ENCODE measurements around the gene LCN12.

DNA sequence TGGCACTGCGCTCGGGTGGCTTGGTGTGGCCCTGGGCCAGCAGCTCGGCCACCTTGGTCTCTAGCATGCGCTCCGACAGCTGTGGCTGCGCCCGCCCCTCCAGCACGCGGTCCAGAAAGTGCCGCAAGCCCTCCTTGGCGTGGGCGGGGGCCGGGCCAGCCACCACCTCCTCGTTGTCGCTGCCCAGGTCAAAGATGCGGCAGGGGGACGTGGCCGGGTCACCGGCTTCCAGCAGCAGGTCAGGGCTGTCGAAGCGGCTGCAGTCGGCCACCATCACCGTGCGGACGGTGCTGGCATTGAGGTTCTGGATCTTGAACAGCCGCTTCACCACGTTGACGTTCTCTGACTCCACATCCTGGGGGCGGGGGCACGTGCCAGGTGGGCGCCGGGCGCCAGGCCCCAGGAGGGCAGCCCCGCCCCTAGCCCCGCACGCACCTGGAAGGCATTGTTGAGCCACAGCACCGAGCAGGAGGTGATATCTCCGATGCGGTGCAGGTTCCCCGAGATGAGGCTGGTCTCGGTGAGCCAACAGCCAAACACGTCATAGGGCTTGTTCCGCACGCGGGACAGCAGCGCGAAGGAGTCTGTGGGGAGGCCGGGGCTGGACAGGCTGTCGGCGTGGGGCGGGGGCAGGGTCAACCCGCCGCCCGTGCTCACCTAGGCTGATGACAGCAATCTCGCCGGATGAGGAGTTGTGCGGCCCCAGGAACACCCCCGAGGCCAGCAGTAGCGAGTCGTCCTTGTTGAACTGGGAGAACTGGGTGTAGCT lies 9.8 kb upstream of the LCN12 start:
- TF ChIP-seq, protein P1, sequence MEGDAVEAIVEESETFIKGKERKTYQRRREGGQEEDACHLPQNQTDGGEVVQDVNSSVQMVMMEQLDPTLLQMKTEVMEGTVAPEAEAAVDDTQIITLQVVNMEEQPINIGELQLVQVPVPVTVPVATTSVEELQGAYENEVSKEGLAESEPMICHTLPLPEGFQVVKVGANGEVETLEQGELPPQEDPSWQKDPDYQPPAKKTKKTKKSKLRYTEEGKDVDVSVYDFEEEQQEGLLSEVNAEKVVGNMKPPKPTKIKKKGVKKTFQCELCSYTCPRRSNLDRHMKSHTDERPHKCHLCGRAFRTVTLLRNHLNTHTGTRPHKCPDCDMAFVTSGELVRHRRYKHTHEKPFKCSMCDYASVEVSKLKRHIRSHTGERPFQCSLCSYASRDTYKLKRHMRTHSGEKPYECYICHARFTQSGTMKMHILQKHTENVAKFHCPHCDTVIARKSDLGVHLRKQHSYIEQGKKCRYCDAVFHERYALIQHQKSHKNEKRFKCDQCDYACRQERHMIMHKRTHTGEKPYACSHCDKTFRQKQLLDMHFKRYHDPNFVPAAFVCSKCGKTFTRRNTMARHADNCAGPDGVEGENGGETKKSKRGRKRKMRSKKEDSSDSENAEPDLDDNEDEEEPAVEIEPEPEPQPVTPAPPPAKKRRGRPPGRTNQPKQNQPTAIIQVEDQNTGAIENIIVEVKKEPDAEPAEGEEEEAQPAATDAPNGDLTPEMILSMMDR (conservative IDR thresholded peaks at IDR 0.05; ENCODE audit: low read depth, low read length): no peak
- no peak for TF ChIP-seq EZH2 (IDR thresholded peaks at IDR 0.05; ENCODE audit: low read length, unreplicated experiment)

Measured in PC-3 (cell line).